WTC11 (cell line): ENCODE data around the gene SLC26A11. TPM values are rescaled to one million over a fixed set of nuclear protein-coding genes. Genes with fewer than 3 reads are reported as not detected.

Experiments used
- ATAC-seq: fragments of 200-7000 bp; cut with Tn5 transposase; 2 replicates; pipeline ENCODE4 v1.10.0; 2021; ENCODE audit warnings: mild to moderate bottlenecking, moderate library complexity
- CTCF ChIA-PET: fragments of 300-600 bp; sonication (Branson Sonifier 250); formaldehyde crosslinking; loops from one replicate; lab custom pipeline; 2021; ENCODE audit warnings: antibody characterized with exemption; lab: Charles Lee
- POLR2A ChIA-PET: fragments of 350-600 bp; sonication (Branson Sonifier 250); formaldehyde crosslinking; loops from one replicate; lab custom pipeline; 2021; ENCODE audit warnings: antibody characterized with exemption; lab: Charles Lee
- DNase-seq: peaks from one replicate; pipeline ENCODE4 v3.0.0; 2021; ENCODE audit warnings: low spot score
- H3K27ac Mint-ChIP-seq: 2 replicates; pipeline ENCODE4 v1.8.0; 2021; ENCODE audit warnings: mixed read lengths
- H3K27me3 Mint-ChIP-seq: 2 replicates; pipeline ENCODE4 v1.8.0; 2021; ENCODE audit warnings: low read depth, mild to moderate bottlenecking, moderate library complexity, mixed read lengths
- H3K36me3 Mint-ChIP-seq: 2 replicates; pipeline ENCODE4 v1.8.0; 2021; ENCODE audit warnings: mixed read lengths
- H3K4me1 Mint-ChIP-seq: 2 replicates; pipeline ENCODE4 v1.8.0; 2022; ENCODE audit warnings: mixed read lengths
- H3K4me3 Mint-ChIP-seq: 2 replicates; pipeline ENCODE4 v1.8.0; 2021; ENCODE audit warnings: mild to moderate bottlenecking, moderate library complexity, mixed read lengths
- H3K9me3 Mint-ChIP-seq: 2 replicates; pipeline ENCODE4 v1.8.0; 2021; ENCODE audit warnings: mixed read lengths
- ARID4B ChIP-seq: sonication (generic); formaldehyde crosslinking; IDR thresholded peaks from 2 replicates; pipeline ENCODE4 v1.8.0; 2023; ENCODE audit warnings: missing genetic modification reagents, mild to moderate bottlenecking, borderline replicate concordance
- ATF2 ChIP-seq: sonication (generic); formaldehyde crosslinking; IDR thresholded peaks from 2 replicates; pipeline ENCODE4 v1.8.1; 2022; ENCODE audit warnings: low read depth, missing genetic modification reagents, borderline replicate concordance
- ELF4 ChIP-seq: sonication (generic); formaldehyde crosslinking; IDR thresholded peaks from 2 replicates; pipeline ENCODE4 v1.8.1; 2022; ENCODE audit warnings: low read depth, mild to moderate bottlenecking, moderate library complexity, missing genetic modification reagents
- GRHL2 ChIP-seq: fragments of 250-450 bp; sonication (Bioruptor Pico); IDR thresholded peaks from 2 replicates; pipeline ENCODE4 v1.8.0; 2022; ENCODE audit warnings: mild to moderate bottlenecking, moderate library complexity; ENCODE audit not compliant: insufficient replicate concordance, severe bottlenecking
- MYBL2 ChIP-seq: sonication (generic); formaldehyde crosslinking; IDR thresholded peaks from 2 replicates; pipeline ENCODE4 v1.8.1; 2023; ENCODE audit warnings: mild to moderate bottlenecking, moderate library complexity, missing genetic modification reagents
- NFATC4 ChIP-seq: fragments of 250-450 bp; sonication (Bioruptor Pico); IDR thresholded peaks from 2 replicates; pipeline ENCODE4 v1.9.0; 2021; ENCODE audit warnings: mild to moderate bottlenecking
- OVOL2 ChIP-seq: fragments of 250-450 bp; sonication (Bioruptor Pico); IDR thresholded peaks from 2 replicates; pipeline ENCODE4 v1.9.0; 2021; ENCODE audit warnings: mild to moderate bottlenecking, borderline replicate concordance
- PRRX2 ChIP-seq: fragments of 250-450 bp; sonication (Bioruptor Pico); IDR thresholded peaks from 2 replicates; pipeline ENCODE4 v1.8.0; 2021; ENCODE audit warnings: mild to moderate bottlenecking
- SP1 ChIP-seq: sonication (generic); formaldehyde crosslinking; conservative IDR thresholded peaks from 2 replicates; pipeline ENCODE4 v1.8.1; 2022; ENCODE audit warnings: missing genetic modification reagents
- TCF7 ChIP-seq: sonication (generic); formaldehyde crosslinking; IDR thresholded peaks from 2 replicates; pipeline ENCODE4 v1.8.0; 2022; ENCODE audit warnings: mild to moderate bottlenecking, low read depth, missing genetic modification reagents, moderate library complexity
- USF2 ChIP-seq: sonication (generic); formaldehyde crosslinking; IDR thresholded peaks from 2 replicates; pipeline ENCODE4 v1.8.1; 2023; ENCODE audit warnings: mild to moderate bottlenecking, missing genetic modification reagents, moderate library complexity
- ZBTB21 ChIP-seq: sonication (generic); formaldehyde crosslinking; IDR thresholded peaks from 2 replicates; pipeline ENCODE4 v1.8.1; 2023; ENCODE audit warnings: mild to moderate bottlenecking, missing genetic modification reagents, borderline replicate concordance
- total RNA-seq: library from RNA; stranded (reverse); gene quantifications from 3 replicates; pipeline ENCODE4 v1.2.3, GENCODE V29; 2021
- TF ChIP-seq, protein P1 (sequence below): sonication (generic); formaldehyde crosslinking; IDR thresholded peaks from 2 replicates; pipeline ENCODE4 v1.8.1; 2022; ENCODE audit warnings: low read depth, mild to moderate bottlenecking, moderate library complexity, missing genetic modification reagents, borderline replicate concordance
- TF ChIP-seq, protein P2 (sequence below): sonication (generic); formaldehyde crosslinking; IDR thresholded peaks from 2 replicates; pipeline ENCODE4 v1.8.0; 2022; ENCODE audit warnings: mild to moderate bottlenecking, missing genetic modification reagents
- TF ChIP-seq, protein P3 (sequence below): sonication (generic); formaldehyde crosslinking; conservative IDR thresholded peaks from 2 replicates; pipeline ENCODE4 v1.8.1; 2023; ENCODE audit warnings: mild to moderate bottlenecking, low read depth, missing genetic modification reagents, moderate library complexity
- TF ChIP-seq, protein P4 (sequence below): fragments of 250-450 bp; sonication (Bioruptor Pico); IDR thresholded peaks from 2 replicates; pipeline ENCODE4 v1.8.0; 2021; ENCODE audit warnings: mild to moderate bottlenecking

SLC26A11 gene
- total RNA-seq, 1 experiment from 2014 or later: 26.4 TPM

DNA sequence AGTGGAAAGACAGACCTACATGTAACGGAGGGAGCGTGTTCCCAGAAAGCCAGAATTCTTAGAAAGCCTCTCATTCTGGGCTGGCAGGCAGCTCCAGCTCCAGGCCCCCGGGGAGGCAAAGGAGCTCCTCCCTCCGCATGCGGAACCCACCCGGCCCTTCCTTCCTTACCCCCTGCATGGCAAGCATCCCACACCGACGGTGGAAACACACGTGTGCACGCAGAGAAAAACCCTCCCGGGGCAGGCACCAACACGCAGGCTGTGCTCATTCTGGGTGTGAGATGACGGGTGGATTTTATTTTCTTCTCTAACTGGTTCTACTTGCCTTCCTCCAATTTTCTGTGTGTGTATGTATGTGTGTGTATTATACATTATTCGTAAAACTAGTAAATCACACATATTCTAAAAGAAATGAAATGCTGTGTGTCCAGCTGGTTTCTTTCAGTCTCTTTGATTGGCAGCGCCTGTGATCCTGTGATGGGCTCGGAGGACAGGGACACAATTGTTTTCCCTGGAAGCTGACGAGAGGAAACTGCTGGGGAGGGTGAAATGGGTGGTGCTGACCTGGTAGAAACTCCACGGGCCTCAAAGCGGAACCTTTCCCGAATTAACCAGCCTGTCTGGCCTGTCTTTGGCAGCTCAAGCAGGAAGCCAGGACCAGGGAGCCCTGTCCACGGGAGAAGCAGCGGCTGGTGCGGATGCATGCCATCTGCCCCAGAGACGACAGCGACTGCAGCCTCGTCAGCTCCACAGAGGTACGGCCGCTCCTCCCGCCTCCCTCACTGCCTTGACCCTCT lies 28.2 kb upstream of the SLC26A11 start (continued):
- TF ChIP-seq, protein P1, sequence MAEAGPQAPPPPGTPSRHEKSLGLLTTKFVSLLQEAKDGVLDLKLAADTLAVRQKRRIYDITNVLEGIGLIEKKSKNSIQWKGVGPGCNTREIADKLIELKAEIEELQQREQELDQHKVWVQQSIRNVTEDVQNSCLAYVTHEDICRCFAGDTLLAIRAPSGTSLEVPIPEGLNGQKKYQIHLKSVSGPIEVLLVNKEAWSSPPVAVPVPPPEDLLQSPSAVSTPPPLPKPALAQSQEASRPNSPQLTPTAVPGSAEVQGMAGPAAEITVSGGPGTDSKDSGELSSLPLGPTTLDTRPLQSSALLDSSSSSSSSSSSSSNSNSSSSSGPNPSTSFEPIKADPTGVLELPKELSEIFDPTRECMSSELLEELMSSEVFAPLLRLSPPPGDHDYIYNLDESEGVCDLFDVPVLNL (CRISPR knock-in tag): no peak
- no peak for TF ChIP-seq ZBTB21 (CRISPR knock-in tag)
- no peak for TF ChIP-seq PRRX2 (CRISPR knock-in tag)
- no peak for TF ChIP-seq GRHL2 (CRISPR knock-in tag)
- no peak for TF ChIP-seq ARID4B (CRISPR knock-in tag)
- TF ChIP-seq, protein P2, sequence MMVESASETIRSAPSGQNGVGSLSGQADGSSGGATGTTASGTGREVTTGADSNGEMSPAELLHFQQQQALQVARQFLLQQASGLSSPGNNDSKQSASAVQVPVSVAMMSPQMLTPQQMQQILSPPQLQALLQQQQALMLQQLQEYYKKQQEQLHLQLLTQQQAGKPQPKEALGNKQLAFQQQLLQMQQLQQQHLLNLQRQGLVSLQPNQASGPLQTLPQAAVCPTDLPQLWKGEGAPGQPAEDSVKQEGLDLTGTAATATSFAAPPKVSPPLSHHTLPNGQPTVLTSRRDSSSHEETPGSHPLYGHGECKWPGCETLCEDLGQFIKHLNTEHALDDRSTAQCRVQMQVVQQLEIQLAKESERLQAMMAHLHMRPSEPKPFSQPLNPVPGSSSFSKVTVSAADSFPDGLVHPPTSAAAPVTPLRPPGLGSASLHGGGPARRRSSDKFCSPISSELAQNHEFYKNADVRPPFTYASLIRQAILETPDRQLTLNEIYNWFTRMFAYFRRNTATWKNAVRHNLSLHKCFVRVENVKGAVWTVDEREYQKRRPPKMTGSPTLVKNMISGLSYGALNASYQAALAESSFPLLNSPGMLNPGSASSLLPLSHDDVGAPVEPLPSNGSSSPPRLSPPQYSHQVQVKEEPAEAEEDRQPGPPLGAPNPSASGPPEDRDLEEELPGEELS: no peak
- no peak for TF ChIP-seq OVOL2
- TF ChIP-seq USF2 (CRISPR knock-in tag): no peak
- TF ChIP-seq, protein P3, sequence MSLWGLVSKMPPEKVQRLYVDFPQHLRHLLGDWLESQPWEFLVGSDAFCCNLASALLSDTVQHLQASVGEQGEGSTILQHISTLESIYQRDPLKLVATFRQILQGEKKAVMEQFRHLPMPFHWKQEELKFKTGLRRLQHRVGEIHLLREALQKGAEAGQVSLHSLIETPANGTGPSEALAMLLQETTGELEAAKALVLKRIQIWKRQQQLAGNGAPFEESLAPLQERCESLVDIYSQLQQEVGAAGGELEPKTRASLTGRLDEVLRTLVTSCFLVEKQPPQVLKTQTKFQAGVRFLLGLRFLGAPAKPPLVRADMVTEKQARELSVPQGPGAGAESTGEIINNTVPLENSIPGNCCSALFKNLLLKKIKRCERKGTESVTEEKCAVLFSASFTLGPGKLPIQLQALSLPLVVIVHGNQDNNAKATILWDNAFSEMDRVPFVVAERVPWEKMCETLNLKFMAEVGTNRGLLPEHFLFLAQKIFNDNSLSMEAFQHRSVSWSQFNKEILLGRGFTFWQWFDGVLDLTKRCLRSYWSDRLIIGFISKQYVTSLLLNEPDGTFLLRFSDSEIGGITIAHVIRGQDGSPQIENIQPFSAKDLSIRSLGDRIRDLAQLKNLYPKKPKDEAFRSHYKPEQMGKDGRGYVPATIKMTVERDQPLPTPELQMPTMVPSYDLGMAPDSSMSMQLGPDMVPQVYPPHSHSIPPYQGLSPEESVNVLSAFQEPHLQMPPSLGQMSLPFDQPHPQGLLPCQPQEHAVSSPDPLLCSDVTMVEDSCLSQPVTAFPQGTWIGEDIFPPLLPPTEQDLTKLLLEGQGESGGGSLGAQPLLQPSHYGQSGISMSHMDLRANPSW: no peak
- no peak for TF ChIP-seq SP1 (CRISPR knock-in tag)
- no peak for TF ChIP-seq NFATC4 (CRISPR knock-in tag)

DNA sequence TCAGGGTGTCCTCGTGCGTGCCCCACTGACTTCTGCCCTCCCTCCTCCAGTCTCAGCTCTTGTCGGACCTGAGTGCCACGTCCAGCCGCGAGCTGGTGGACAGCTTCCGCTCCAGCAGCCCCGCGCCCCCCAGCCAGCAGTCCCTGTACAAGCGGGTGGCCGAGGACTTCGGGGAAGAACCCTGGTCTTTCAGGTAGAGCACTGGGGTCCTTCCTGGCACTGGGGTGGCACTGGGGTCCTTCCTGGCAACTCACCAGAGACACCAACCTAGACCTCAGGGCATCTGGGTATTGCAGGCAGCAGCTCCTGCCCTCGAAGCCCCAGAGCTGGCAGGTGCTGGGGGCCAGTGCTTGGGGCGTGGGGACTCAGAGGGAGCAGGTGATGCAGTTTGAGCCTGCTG lies 25.1 kb upstream of the SLC26A11 start:
- H3K27ac Mint-ChIP-seq: no peak overlapping the region
- H3K4me1 Mint-ChIP-seq: peaks cover 7% of the 10 kb centered on the region
- no peaks in the 10 kb centered on the region for H3K9me3 Mint-ChIP-seq
- ChIA-PET POLR2A (interaction anchor here (0.5 kb wide), 1 partner anchor 167 kb away, joined by 3 read pairs; no protein-coding TSS in a partner anchor), CTCF (interaction anchor here (1.0 to 4.0 kb wide), 12 partner anchors 11 to 260 kb away, joined by 3 to 63 read pairs (median 6); partner anchors contain the start of gene SGSH)
- no peak for ATAC-seq
- TF ChIP-seq TCF7 (CRISPR knock-in tag): no peak
- no peak for TF ChIP-seq ELF4 (CRISPR knock-in tag)
- TF ChIP-seq, protein P4, sequence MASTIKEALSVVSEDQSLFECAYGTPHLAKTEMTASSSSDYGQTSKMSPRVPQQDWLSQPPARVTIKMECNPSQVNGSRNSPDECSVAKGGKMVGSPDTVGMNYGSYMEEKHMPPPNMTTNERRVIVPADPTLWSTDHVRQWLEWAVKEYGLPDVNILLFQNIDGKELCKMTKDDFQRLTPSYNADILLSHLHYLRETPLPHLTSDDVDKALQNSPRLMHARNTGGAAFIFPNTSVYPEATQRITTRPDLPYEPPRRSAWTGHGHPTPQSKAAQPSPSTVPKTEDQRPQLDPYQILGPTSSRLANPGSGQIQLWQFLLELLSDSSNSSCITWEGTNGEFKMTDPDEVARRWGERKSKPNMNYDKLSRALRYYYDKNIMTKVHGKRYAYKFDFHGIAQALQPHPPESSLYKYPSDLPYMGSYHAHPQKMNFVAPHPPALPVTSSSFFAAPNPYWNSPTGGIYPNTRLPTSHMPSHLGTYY (CRISPR knock-in tag): no peak
- no peak for TF ChIP-seq ATF2
- TF ChIP-seq MYBL2 (CRISPR knock-in tag): no peak
- DNase-seq: no peak
- H3K4me3 Mint-ChIP-seq: no peak overlapping the region
- H3K36me3 Mint-ChIP-seq: no peaks in the 10 kb centered on the region
- no peaks in the 10 kb centered on the region; the same call in 1 of the 2 replicates for H3K27me3 Mint-ChIP-seq
